ENCODE data around the gene ATP5ME.
"Not testable (repeated sequence)": the region's sequence is repeated elsewhere in the genome, so short reads cannot be mapped to it uniquely, and the experiment has no call there.

ATP5ME gene

DNA sequence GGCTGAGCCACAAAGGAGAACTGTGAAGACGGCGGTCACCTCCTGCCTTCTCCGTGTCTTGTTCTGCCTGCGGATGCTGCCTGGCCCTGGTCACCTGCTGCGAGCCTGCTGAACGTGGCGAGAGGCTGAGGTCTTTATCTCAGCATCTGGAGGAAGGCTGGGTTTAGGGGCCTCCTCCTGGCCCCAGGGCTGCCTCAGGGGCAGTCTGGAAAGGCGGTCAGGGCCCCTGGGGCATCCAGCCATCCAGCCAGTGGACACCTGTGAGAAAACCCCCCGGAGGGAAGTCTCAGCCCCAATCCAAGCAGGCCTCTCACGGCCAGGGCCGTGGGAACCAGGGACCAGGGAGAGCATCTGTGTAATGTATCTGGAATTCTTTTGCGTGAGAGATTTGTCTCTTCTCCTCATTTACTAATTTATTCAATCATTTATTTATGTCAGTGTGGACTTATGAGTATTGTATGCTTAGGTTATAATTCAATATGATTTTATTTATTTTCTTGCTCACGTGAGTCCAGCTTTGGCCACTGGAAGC, 37.4 kb downstream of the ATP5ME start:
- H3K79me2 ChIP-seq (ENCODE audit: control insufficient read depth, insufficient read depth, low read length, poor library complexity) = no peaks in the 10 kb centered on the region
- H4K91ac ChIP-seq (ENCODE audit: low read depth, low read length) = no peak overlapping the region

GRCh38 chr4:635851-636627, 38.0 kb downstream of the ATP5ME start:
- no peak overlapping the region for H4K91ac ChIP-seq (ENCODE audit: low read depth, low read length)
- H2AFZ ChIP-seq (ENCODE audit: insufficient read depth, low read length, poor library complexity) = no peak overlapping the region
- no peaks in the 10 kb centered on the region for H3K4me1 ChIP-seq (ENCODE audit: control insufficient read depth in 1 of 2, insufficient read depth in 2 of 2, low read length in 2 of 2)
- no CpG with 5 or more reads among the region's 22 CpGs for WGBS (ENCODE audit: extremely low coverage, insufficient coverage, insufficient read length)
- H3K14ac ChIP-seq (ENCODE audit: low read length) = no peak overlapping the region
- no peak overlapping the region for H3K4ac ChIP-seq (ENCODE audit: low read depth, low read length)
- H3K4me3 ChIP-seq (ENCODE audit: low read depth, low read length) = no peak overlapping the region
- no peak overlapping the region for H2AK5ac ChIP-seq (ENCODE audit: low read length)
- H3K27ac ChIP-seq (ENCODE audit: low read depth, low read length) = no peak overlapping the region
- no peak overlapping the region for H3K18ac ChIP-seq (ENCODE audit: low read length)
- H2BK12ac ChIP-seq (ENCODE audit: low read length) = no peak overlapping the region
- H4K8ac ChIP-seq (ENCODE audit: low read depth, low read length) = no peak overlapping the region
- no peak overlapping the region for H2BK5ac ChIP-seq (ENCODE audit: low read depth, low read length, poor library complexity)
- H3K79me1 ChIP-seq (ENCODE audit: low read length) = no peaks in the 10 kb centered on the region
- no peak overlapping the region for H3K23ac ChIP-seq (ENCODE audit: low read length)
- no peaks in the 10 kb centered on the region for H3K79me2 ChIP-seq (ENCODE audit: control insufficient read depth, insufficient read depth, low read length, poor library complexity)
- H3K4me2 ChIP-seq (ENCODE audit: low read length) = no peak overlapping the region
- H3K27me3 ChIP-seq (ENCODE audit: insufficient read depth, low read length) = no peaks in the 10 kb centered on the region
- no peak for DNase-seq
- H3K36me3 ChIP-seq (ENCODE audit: control insufficient read depth in 1 of 2, insufficient read depth in 2 of 2, low read length in 2 of 2) = no peaks in the 10 kb centered on the region
- H3K9me3 ChIP-seq (ENCODE audit: insufficient read depth, low read depth, low read length) = peaks cover 23% of the 10 kb centered on the region
- H3K9ac ChIP-seq (ENCODE audit: low read length) = no peak overlapping the region
- H4K12ac ChIP-seq (ENCODE audit: low read depth, low read length) = no peak overlapping the region
- no peak overlapping the region for H2BK120ac ChIP-seq (ENCODE audit: insufficient read depth, low read length, poor library complexity)

More for the DNA sequence above, 37.4 kb downstream of the ATP5ME start:
- Histone ChIP-seq H2AFZ (ENCODE audit: insufficient read depth, low read length, poor library complexity) (no peak overlapping the region), H3K27ac (ENCODE audit: low read depth, low read length) (no peak overlapping the region), H3K9me3 (ENCODE audit: insufficient read depth, low read depth, low read length) (peaks cover 18% of the 10 kb centered on the region), H3K36me3 (ENCODE audit: control insufficient read depth in 1 of 2, insufficient read depth in 2 of 2, low read length in 2 of 2) (no peaks in the 10 kb centered on the region), H3K4me2 (ENCODE audit: low read length) (no peak overlapping the region), H2BK5ac (ENCODE audit: low read depth, low read length, poor library complexity) (no peak overlapping the region), H3K4me3 (ENCODE audit: low read depth, low read length) (no peak overlapping the region), H3K4ac (ENCODE audit: low read depth, low read length) (no peak overlapping the region), H4K12ac (ENCODE audit: low read depth, low read length) (no peak overlapping the region), H2BK12ac (ENCODE audit: low read length) (no peak overlapping the region), H3K79me1 (ENCODE audit: low read length) (no peaks in the 10 kb centered on the region), H3K18ac (ENCODE audit: low read length) (no peak overlapping the region), H3K14ac (ENCODE audit: low read length) (no peak overlapping the region), H3K23ac (ENCODE audit: low read length) (no peak overlapping the region), H3K4me1 (ENCODE audit: control insufficient read depth in 1 of 2, insufficient read depth in 2 of 2, low read length in 2 of 2) (no peaks in the 10 kb centered on the region), H3K9ac (ENCODE audit: low read length) (no peak overlapping the region), H3K27me3 (ENCODE audit: insufficient read depth, low read length) (no peaks in the 10 kb centered on the region), H2AK5ac (ENCODE audit: low read length) (no peak overlapping the region), H2BK120ac (ENCODE audit: insufficient read depth, low read length, poor library complexity) (no peak overlapping the region), H4K8ac (ENCODE audit: low read depth, low read length) (no peak overlapping the region)
- WGBS (ENCODE audit: extremely low coverage, insufficient coverage, insufficient read length) = no CpG with 5 or more reads among the region's 13 CpGs
- DNase-seq = no peak

GRCh38 chr4:635066-635835, 38.8 kb downstream of the ATP5ME start:
- not testable (repeated sequence) for H3K4me2 ChIP-seq (ENCODE audit: low read length); H3K36me3 ChIP-seq (ENCODE audit: control insufficient read depth in 1 of 2, insufficient read depth in 2 of 2, low read length in 2 of 2); H3K79me1 ChIP-seq (ENCODE audit: low read length); DNase-seq; H2BK120ac ChIP-seq (ENCODE audit: insufficient read depth, low read length, poor library complexity); H3K4me3 ChIP-seq (ENCODE audit: low read depth, low read length); H3K18ac ChIP-seq (ENCODE audit: low read length); H3K27me3 ChIP-seq (ENCODE audit: insufficient read depth, low read length); H4K91ac ChIP-seq (ENCODE audit: low read depth, low read length); H3K27ac ChIP-seq (ENCODE audit: low read depth, low read length); H4K12ac ChIP-seq (ENCODE audit: low read depth, low read length); H3K4ac ChIP-seq (ENCODE audit: low read depth, low read length); H4K8ac ChIP-seq (ENCODE audit: low read depth, low read length); H2AK5ac ChIP-seq (ENCODE audit: low read length); H2BK5ac ChIP-seq (ENCODE audit: low read depth, low read length, poor library complexity); H3K9ac ChIP-seq (ENCODE audit: low read length); H3K23ac ChIP-seq (ENCODE audit: low read length); H3K4me1 ChIP-seq (ENCODE audit: control insufficient read depth in 1 of 2, insufficient read depth in 2 of 2, low read length in 2 of 2); H2BK12ac ChIP-seq (ENCODE audit: low read length); H2AFZ ChIP-seq (ENCODE audit: insufficient read depth, low read length, poor library complexity); H3K14ac ChIP-seq (ENCODE audit: low read length); H3K79me2 ChIP-seq (ENCODE audit: control insufficient read depth, insufficient read depth, low read length, poor library complexity)
- WGBS (ENCODE audit: extremely low coverage, insufficient coverage, insufficient read length) = no CpG with 5 or more reads among the region's 46 CpGs
- H3K9me3 ChIP-seq (ENCODE audit: insufficient read depth, low read depth, low read length) = peaks cover 23% of the 10 kb centered on the region

- no peaks in the 10 kb centered on the region for H3K27me3 ChIP-seq (ENCODE audit: insufficient read depth, low read length)
- no peak overlapping the region for H3K9ac ChIP-seq (ENCODE audit: low read length)
- no peak overlapping the region for H3K27ac ChIP-seq (ENCODE audit: low read depth, low read length)
- no peaks in the 10 kb centered on the region for H3K36me3 ChIP-seq (ENCODE audit: control insufficient read depth in 1 of 2, insufficient read depth in 2 of 2, low read length in 2 of 2)
- H3K4me3 ChIP-seq (ENCODE audit: low read depth, low read length) = no peak overlapping the region
- no peak overlapping the region for H3K4me2 ChIP-seq (ENCODE audit: low read length)
- no peak overlapping the region for H3K4ac ChIP-seq (ENCODE audit: low read depth, low read length)
- H2AK5ac ChIP-seq (ENCODE audit: low read length) = no peak overlapping the region
- no peaks in the 10 kb centered on the region for H3K79me1 ChIP-seq (ENCODE audit: low read length)
- H2BK12ac ChIP-seq (ENCODE audit: low read length) = no peak overlapping the region
- H4K8ac ChIP-seq (ENCODE audit: low read depth, low read length) = no peak overlapping the region
- peaks cover 23% of the 10 kb centered on the region for H3K9me3 ChIP-seq (ENCODE audit: insufficient read depth, low read depth, low read length)
- no peaks in the 10 kb centered on the region for H3K79me2 ChIP-seq (ENCODE audit: control insufficient read depth, insufficient read depth, low read length, poor library complexity)
- H2BK120ac ChIP-seq (ENCODE audit: insufficient read depth, low read length, poor library complexity) = no peak overlapping the region
- no CpG with 5 or more reads among the region's 23 CpGs for WGBS (ENCODE audit: extremely low coverage, insufficient coverage, insufficient read length)
- no peak overlapping the region for H3K14ac ChIP-seq (ENCODE audit: low read length)
- H4K91ac ChIP-seq (ENCODE audit: low read depth, low read length) = no peak overlapping the region
- no peak for DNase-seq
- no peak overlapping the region for H4K12ac ChIP-seq (ENCODE audit: low read depth, low read length)
- no peak overlapping the region for H2BK5ac ChIP-seq (ENCODE audit: low read depth, low read length, poor library complexity)
- H3K23ac ChIP-seq (ENCODE audit: low read length) = no peak overlapping the region
- H3K18ac ChIP-seq (ENCODE audit: low read length) = no peak overlapping the region
- H3K4me1 ChIP-seq (ENCODE audit: control insufficient read depth in 1 of 2, insufficient read depth in 2 of 2, low read length in 2 of 2) = no peaks in the 10 kb centered on the region
- no peak overlapping the region for H2AFZ ChIP-seq (ENCODE audit: insufficient read depth, low read length, poor library complexity)
Observed at GRCh38 chr4:634599-634985, 39.5 kb downstream of the ATP5ME start.

Data from trophoblast cell (in vitro differentiated cells and primary cell).